Measurements from ENCODE around the gene TXNRD1.
"Not testable (repeated sequence)": the region's sequence is repeated elsewhere in the genome, so short reads cannot be mapped to it uniquely, and the experiment has no call there.

TXNRD1 gene

GRCh38 chr12:104306943-104307654 is 91.5 kb downstream of the TXNRD1 start:
- no peak for DNase-seq

- DNase-seq: no peak
These were observed 92.0 kb downstream of the TXNRD1 start for GRCh38 chr12:104307655-104308000.

GRCh38 chr12:104309446-104309993 is 93.9 kb downstream of the TXNRD1 start:
- DNase-seq: no peak

- DNase-seq: no peak
These were observed 95.4 kb downstream of the TXNRD1 start for GRCh38 chr12:104310751-104311633.

GRCh38 chr12:104312202-104312601 is 96.6 kb downstream of the TXNRD1 start:
- no peak for DNase-seq

GRCh38 chr12:104312654-104313053 is 97.1 kb downstream of the TXNRD1 start:
- no peak for DNase-seq

GRCh38 chr12:104313568-104314241 is 98.1 kb downstream of the TXNRD1 start:
- DNase-seq: no peak

GRCh38 chr12:104314242-104314614 is 98.6 kb downstream of the TXNRD1 start:
- DNase-seq: no peak

GRCh38 chr12:104315326-104316224 is 100.0 kb downstream of the TXNRD1 start:
- no peak for DNase-seq

GRCh38 chr12:104316936-104317335 is 101.4 kb downstream of the TXNRD1 start:
- DNase-seq: no peak

GRCh38 chr12:104317538-104318210 is 102.1 kb downstream of the TXNRD1 start:
- DNase-seq: no peak

GRCh38 chr12:104319028-104319427 is 103.4 kb downstream of the TXNRD1 start:
- DNase-seq: no peak

GRCh38 chr12:104319918-104320626 is 104.5 kb downstream of the TXNRD1 start:
- DNase-seq: no peak

GRCh38 chr12:104320627-104321024 is 105.0 kb downstream of the TXNRD1 start:
- no peak for DNase-seq

- DNase-seq: no peak
These were observed 106.4 kb downstream of the TXNRD1 start for GRCh38 chr12:104321949-104322348.

GRCh38 chr12:104322533-104322932 is 107.0 kb downstream of the TXNRD1 start:
- DNase-seq: not testable (repeated sequence)

- DNase-seq: no peak
These were observed 108.3 kb downstream of the TXNRD1 start for GRCh38 chr12:104323899-104324298.

- not testable (repeated sequence) for DNase-seq
These were observed 112.7 kb downstream of the TXNRD1 start for GRCh38 chr12:104328278-104328677.

- no peak for DNase-seq
These were observed 113.2 kb downstream of the TXNRD1 start for GRCh38 chr12:104328790-104329189.

- no peak for DNase-seq
These were observed 114.3 kb downstream of the TXNRD1 start for GRCh38 chr12:104329707-104330532.
